Measurements from ENCODE around the gene ABCC1.
"Not testable (repeated sequence)": the region's sequence is repeated elsewhere in the genome, so short reads cannot be mapped to it uniquely, and the experiment has no call there.

The ABCC1 gene

GRCh38 chr16:16144416-16144815 lies 195.0 kb downstream of the ABCC1 start:
- no peak for DNase-seq

GRCh38 chr16:16145286-16145685 lies 195.9 kb downstream of the ABCC1 start:
- no peak for DNase-seq

GRCh38 chr16:16146380-16147315 lies 197.2 kb downstream of the ABCC1 start:
- no peak for DNase-seq

- DNase-seq, result no peak
Measured at GRCh38 chr16:16147316-16147999, 198.0 kb downstream of the ABCC1 start.

GRCh38 chr16:16148000-16148599 lies 198.7 kb downstream of the ABCC1 start:
- not testable (repeated sequence) for DNase-seq

- DNase-seq, result no peak
Measured at GRCh38 chr16:16148755-16149154, 199.3 kb downstream of the ABCC1 start.

- no peak for DNase-seq
Measured at GRCh38 chr16:16149710-16150116, 200.3 kb downstream of the ABCC1 start.

GRCh38 chr16:16150117-16150877 lies 200.9 kb downstream of the ABCC1 start:
- no peak for DNase-seq

- no peak for DNase-seq
Measured at GRCh38 chr16:16150878-16151152, 201.4 kb downstream of the ABCC1 start.

- no peak for DNase-seq
Measured at GRCh38 chr16:16151315-16151714, 201.9 kb downstream of the ABCC1 start.

- not testable (repeated sequence) for DNase-seq
Measured at GRCh38 chr16:16153000-16153399, 203.6 kb downstream of the ABCC1 start.

- no peak for DNase-seq
Measured at GRCh38 chr16:16154281-16154951, 205.0 kb downstream of the ABCC1 start.

GRCh38 chr16:16155234-16155633 lies 205.8 kb downstream of the ABCC1 start:
- no peak for DNase-seq

GRCh38 chr16:16157166-16157565 lies 207.8 kb downstream of the ABCC1 start:
- DNase-seq, result no peak

GRCh38 chr16:16158082-16158658 lies 208.8 kb downstream of the ABCC1 start:
- no peak for DNase-seq

GRCh38 chr16:16158741-16159374 lies 209.4 kb downstream of the ABCC1 start:
- no peak for DNase-seq

- no peak for DNase-seq
Measured at GRCh38 chr16:16159662-16160061, 210.2 kb downstream of the ABCC1 start.

- no peak for DNase-seq
Measured at GRCh38 chr16:16161319-16161718, 211.9 kb downstream of the ABCC1 start.

- not testable (repeated sequence) for DNase-seq
Measured at GRCh38 chr16:16161840-16162239, 212.4 kb downstream of the ABCC1 start.

GRCh38 chr16:16162591-16162990 lies 213.2 kb downstream of the ABCC1 start:
- no peak for DNase-seq

GRCh38 chr16:16163109-16163508 lies 213.7 kb downstream of the ABCC1 start:
- no peak for DNase-seq

- no peak for DNase-seq
Measured at GRCh38 chr16:16163571-16163970, 214.2 kb downstream of the ABCC1 start.
